Fibroblast of lung (primary cell): ENCODE measurements around the gene CYBA.

Source experiments
- EZH2 ChIP-seq: IDR thresholded peaks from 2 replicates; pipeline ENCODE4 v1.5.1; 2012; ENCODE audit warnings: low read length, control low read depth, mild to moderate bottlenecking; ENCODE audit errors: missing control alignments
- TF ChIP-seq, protein P1 (sequence below), 2 donors: IDR thresholded peaks in 1 of 2; conservative IDR thresholded peaks in 1 of 2; 1 replicate in 1 of 2; 2 replicates in 1 of 2; pipeline ENCODE4 v1.5.1; 2011 to 2012; ENCODE audit warnings: low read length in 2 of 2, control low read depth in 1 of 2, inconsistent platforms in 1 of 2, low read depth in 1 of 2, mild to moderate bottlenecking in 1 of 2

DNA sequence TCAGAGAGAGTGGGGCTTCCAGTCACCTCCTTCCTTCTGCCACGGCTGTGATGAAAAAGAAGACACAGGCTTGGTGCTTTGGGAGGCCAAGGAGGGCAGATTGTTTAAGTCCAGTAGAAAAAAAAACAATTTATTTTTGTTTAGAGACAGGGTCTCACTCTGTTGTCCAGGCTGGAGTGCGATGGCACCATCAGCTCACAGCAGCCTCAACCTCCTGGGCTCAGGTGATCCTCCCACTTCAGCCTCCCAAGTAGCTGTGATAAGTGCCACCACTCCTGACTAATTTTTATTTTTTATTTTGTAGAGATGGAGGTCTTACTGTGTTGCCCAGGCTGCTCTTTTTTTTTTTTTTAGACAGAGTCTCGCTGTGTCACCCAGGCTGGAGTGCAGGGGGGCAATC lies 14.7 kb upstream of the CYBA start:
- TF ChIP-seq, protein P1, sequence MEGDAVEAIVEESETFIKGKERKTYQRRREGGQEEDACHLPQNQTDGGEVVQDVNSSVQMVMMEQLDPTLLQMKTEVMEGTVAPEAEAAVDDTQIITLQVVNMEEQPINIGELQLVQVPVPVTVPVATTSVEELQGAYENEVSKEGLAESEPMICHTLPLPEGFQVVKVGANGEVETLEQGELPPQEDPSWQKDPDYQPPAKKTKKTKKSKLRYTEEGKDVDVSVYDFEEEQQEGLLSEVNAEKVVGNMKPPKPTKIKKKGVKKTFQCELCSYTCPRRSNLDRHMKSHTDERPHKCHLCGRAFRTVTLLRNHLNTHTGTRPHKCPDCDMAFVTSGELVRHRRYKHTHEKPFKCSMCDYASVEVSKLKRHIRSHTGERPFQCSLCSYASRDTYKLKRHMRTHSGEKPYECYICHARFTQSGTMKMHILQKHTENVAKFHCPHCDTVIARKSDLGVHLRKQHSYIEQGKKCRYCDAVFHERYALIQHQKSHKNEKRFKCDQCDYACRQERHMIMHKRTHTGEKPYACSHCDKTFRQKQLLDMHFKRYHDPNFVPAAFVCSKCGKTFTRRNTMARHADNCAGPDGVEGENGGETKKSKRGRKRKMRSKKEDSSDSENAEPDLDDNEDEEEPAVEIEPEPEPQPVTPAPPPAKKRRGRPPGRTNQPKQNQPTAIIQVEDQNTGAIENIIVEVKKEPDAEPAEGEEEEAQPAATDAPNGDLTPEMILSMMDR (conservative IDR thresholded peaks at IDR 0.05 in 1 of 2, IDR thresholded peaks at IDR 0.05 in 1 of 2; ENCODE audit: low read depth in 1 of 2, low read length in 2 of 2), result no peak
- TF ChIP-seq EZH2, result no peak
